Epithelial cell of prostate (primary cell): Measurements from ENCODE around the gene DNAJC6.

Source experiments
- DNase-seq: peaks from one replicate; pipeline ENCODE4 v3.0.0-alpha.2; 2011; ENCODE audit warnings: low read depth, low spot score
- H3K27ac ChIP-seq: fragments of 450-650 bp; 2 replicates; pipeline ENCODE4 v1.5.1; 2017; ENCODE audit warnings: mild to moderate bottlenecking

DNAJC6 gene

GRCh38 chr1:65309304-65310077, at the start of gene DNAJC6:
Gene DNAJC6, plus strand, starts transcription at chr1:65309543. Its CDS starts 203 bp downstream, at chr1:65309746.
- no peak within 1 kb of the TSS for H3K27ac ChIP-seq
- DNase-seq = no peak

- H3K27ac ChIP-seq = no peak overlapping the region
- DNase-seq = no peak
These were observed 49.5 kb upstream of the DNAJC6 start for GRCh38 chr1:65259816-65260215.

- peak; percentile 45 for DNase-seq
- H3K27ac ChIP-seq = no peak overlapping the region
These were observed 48.4 kb upstream of the DNAJC6 start for GRCh38 chr1:65260851-65261473.

- DNase-seq = no peak
- no peak overlapping the region for H3K27ac ChIP-seq
These were observed 46.1 kb upstream of the DNAJC6 start for GRCh38 chr1:65263286-65263685.

- DNase-seq = no peak
- no peak overlapping the region for H3K27ac ChIP-seq
These were observed 45.0 kb upstream of the DNAJC6 start for GRCh38 chr1:65264197-65264929.

GRCh38 chr1:65265296-65265650, 44.1 kb upstream of the DNAJC6 start:
- no peak overlapping the region for H3K27ac ChIP-seq
- DNase-seq = no peak

- no peak for DNase-seq
These were observed 43.5 kb upstream of the DNAJC6 start for GRCh38 chr1:65265651-65266351.

GRCh38 chr1:65266476-65266875, 42.9 kb upstream of the DNAJC6 start:
- DNase-seq = no peak
- no peak overlapping the region for H3K27ac ChIP-seq

More at GRCh38 chr1:65265651-65266351, 43.5 kb upstream of the DNAJC6 start:
- no peak overlapping the region for H3K27ac ChIP-seq

GRCh38 chr1:65267271-65267670, 42.1 kb upstream of the DNAJC6 start:
- DNase-seq = no peak
- H3K27ac ChIP-seq = no peak overlapping the region

- no peak overlapping the region for H3K27ac ChIP-seq
- no peak for DNase-seq
These were observed 41.7 kb upstream of the DNAJC6 start for GRCh38 chr1:65267683-65268082.

- DNase-seq = no peak
- no peak overlapping the region for H3K27ac ChIP-seq
These were observed 39.7 kb upstream of the DNAJC6 start for GRCh38 chr1:65269612-65270011.

- no peak for DNase-seq
These were observed 33.0 kb upstream of the DNAJC6 start for GRCh38 chr1:65276197-65276939.

GRCh38 chr1:65277605-65278347, 31.6 kb upstream of the DNAJC6 start:
- no peak for DNase-seq
- H3K27ac ChIP-seq = no peak overlapping the region

More at GRCh38 chr1:65276197-65276939, 33.0 kb upstream of the DNAJC6 start:
- no peak overlapping the region for H3K27ac ChIP-seq

- no peak for DNase-seq
- no peak overlapping the region for H3K27ac ChIP-seq
These were observed 30.8 kb upstream of the DNAJC6 start for GRCh38 chr1:65278376-65279069.

GRCh38 chr1:65279070-65279779, 30.1 kb upstream of the DNAJC6 start:
- DNase-seq = no peak
- H3K27ac ChIP-seq = no peak overlapping the region

- no peak for DNase-seq
- H3K27ac ChIP-seq = no peak overlapping the region
These were observed 27.5 kb upstream of the DNAJC6 start for GRCh38 chr1:65281846-65282245.

- no peak overlapping the region for H3K27ac ChIP-seq
- DNase-seq = no peak
These were observed 25.1 kb upstream of the DNAJC6 start for GRCh38 chr1:65284229-65284628.

GRCh38 chr1:65289449-65289848, 19.9 kb upstream of the DNAJC6 start:
- H3K27ac ChIP-seq = no peak overlapping the region
- DNase-seq = no peak
